ENCODE results near the gene IZUMO3. TPM values are rescaled to one million over a fixed set of nuclear protein-coding genes. Genes with fewer than 3 reads are reported as not detected.
"Not testable (repeated sequence)": the region's sequence is repeated elsewhere in the genome, so short reads cannot be mapped to it uniquely, and the experiment has no call there.

The IZUMO3 gene
- total RNA-seq, 4 donors from 2014 or later: not detected

DNA sequence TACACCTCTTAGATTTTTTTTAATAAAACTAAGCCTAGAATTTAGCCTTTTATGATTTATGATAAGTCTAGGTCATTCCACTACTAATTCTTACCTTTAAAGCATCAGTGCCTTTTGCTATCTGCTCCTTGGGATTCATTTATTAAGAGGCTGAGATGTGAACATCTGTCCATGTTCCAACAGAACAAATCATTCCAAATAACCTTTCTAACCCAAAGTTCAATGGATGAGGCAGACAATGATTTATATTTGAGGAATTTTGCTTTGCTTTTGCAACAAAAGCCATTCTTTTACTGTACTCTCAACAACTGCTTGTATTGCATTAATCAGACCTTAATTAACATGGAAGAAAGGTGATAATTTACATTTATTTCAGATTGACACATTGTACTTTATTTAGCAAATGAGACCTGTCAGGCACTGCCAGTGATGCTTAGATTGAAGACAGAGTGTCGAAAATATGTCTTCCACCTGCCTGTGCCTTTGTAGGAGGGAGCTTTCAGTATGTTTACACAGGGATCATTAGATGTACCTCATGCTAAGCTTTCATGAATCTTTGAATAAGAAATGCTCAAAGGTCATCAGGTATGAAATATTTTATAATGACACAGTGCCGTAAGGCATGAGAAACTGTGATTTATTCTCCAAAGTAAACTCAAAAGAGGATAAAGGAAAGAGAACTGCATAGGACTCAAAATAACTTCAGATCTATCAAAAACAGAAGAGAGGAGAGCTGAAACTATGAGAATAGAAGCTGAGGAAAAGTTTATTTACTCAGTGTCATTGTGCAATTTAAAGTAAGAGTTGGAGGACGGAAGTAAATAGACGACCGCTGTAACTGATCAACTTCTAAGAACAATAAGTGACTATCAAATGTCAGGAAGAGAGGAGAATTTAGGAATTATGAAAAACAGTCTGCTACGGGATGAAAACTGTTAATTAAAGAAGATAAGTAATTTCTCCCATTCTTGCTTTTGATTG, 36.7 kb upstream of the IZUMO3 start:
- peaks cover 0 to 11% (median 2%) of the 10 kb centered on the region in 4 donors for H3K9me3 ChIP-seq
- no peak overlapping the region for H3K27ac ChIP-seq
- 84 to 86% methylated on average over 6 of the region's 6 CpGs for WGBS, 2 donors
- TF ChIP-seq, protein P1, sequence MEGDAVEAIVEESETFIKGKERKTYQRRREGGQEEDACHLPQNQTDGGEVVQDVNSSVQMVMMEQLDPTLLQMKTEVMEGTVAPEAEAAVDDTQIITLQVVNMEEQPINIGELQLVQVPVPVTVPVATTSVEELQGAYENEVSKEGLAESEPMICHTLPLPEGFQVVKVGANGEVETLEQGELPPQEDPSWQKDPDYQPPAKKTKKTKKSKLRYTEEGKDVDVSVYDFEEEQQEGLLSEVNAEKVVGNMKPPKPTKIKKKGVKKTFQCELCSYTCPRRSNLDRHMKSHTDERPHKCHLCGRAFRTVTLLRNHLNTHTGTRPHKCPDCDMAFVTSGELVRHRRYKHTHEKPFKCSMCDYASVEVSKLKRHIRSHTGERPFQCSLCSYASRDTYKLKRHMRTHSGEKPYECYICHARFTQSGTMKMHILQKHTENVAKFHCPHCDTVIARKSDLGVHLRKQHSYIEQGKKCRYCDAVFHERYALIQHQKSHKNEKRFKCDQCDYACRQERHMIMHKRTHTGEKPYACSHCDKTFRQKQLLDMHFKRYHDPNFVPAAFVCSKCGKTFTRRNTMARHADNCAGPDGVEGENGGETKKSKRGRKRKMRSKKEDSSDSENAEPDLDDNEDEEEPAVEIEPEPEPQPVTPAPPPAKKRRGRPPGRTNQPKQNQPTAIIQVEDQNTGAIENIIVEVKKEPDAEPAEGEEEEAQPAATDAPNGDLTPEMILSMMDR (IDR thresholded peaks at IDR 0.05): no peak
- TF ChIP-seq EP300 (IDR thresholded peaks at IDR 0.05): no peak
- no peak for TF ChIP-seq POLR2A (IDR thresholded peaks at IDR 0.05)
- no peaks in the 10 kb centered on the region for H3K4me1 ChIP-seq
- no peaks in the 10 kb centered on the region for H3K27me3 ChIP-seq
- H3K36me3 ChIP-seq: no peaks in the 10 kb centered on the region
- no peak for DNase-seq (ENCODE audit: low spot score in 2 of 2)
- H3K4me3 ChIP-seq: no peak overlapping the region

DNA sequence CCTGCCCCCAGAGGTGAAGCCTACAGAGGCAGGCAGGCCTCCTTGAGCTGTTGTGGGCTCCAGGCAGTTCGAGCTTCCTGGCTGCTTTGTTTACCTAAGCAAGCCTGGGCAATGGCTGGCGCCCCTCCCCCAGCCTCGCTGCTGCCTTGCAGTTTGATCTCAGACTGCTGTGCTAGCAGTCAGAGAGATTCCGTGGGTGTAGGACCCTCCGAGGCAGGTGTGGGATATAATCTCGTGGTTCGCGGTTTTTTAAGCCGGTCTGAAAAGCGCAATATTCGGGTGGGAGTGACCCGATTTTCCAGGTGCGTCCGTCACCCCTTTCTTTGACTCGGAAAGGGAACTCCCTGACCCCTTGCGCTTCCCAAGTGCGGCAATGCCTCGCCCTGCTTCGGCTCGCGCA, 34.3 kb upstream of the IZUMO3 start:
- not testable (repeated sequence) for H3K27ac ChIP-seq; H3K4me3 ChIP-seq; H3K27me3 ChIP-seq; H3K4me1 ChIP-seq; H3K9me3 ChIP-seq; DNase-seq (ENCODE audit: low spot score in 2 of 2); H3K36me3 ChIP-seq
- 81 to 84% methylated on average over 19 to 21 of the region's 21 CpGs for WGBS, 2 donors

DNA sequence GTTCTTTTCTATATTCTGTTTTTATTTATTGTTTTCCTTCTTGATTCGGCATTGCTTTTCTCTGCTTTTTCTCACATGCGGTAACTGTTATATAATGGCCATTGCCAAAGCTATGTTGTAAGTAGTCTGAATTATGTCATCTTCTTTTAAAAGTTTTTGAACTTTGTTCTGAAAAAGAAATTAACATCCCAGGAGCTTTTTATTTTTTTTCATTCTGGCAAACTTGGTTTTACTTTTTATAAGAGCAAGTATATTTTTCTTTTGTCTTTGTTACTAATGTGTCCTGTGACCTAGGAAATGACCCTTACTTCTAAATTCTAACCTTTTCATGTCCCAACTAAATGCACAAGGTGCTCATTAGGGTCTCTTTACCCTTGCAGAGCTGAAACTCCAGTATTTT, 26.7 kb upstream of the IZUMO3 start:
- WGBS, 2 donors: 54 to 71% methylated on average over 2 of the region's 2 CpGs
- no peaks in the 10 kb centered on the region for H3K36me3 ChIP-seq
- TF ChIP-seq, protein P1 (IDR thresholded peaks at IDR 0.05): no peak
- no peak for TF ChIP-seq EP300 (IDR thresholded peaks at IDR 0.05)
- TF ChIP-seq POLR2A (IDR thresholded peaks at IDR 0.05): no peak

DNA sequence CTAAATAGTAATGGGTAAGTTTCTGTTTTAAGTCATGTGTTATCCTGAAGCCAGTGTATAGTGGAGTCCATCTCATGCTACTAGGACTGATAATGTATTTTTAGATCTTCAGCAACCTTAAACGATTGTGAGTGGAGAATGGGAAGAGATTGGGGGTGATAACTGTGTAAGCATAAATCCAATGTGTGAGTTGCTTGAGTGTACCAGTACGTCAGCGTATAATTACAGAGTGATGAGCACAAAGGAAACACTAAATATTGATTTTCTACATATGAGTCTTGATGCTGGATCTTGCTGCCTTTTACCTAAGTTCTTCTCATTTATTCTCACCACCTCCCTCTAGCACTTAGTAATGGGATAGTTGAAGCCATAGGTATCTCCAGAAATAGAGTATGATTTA, 16.3 kb upstream of the IZUMO3 start:
- TF ChIP-seq, protein P1 (IDR thresholded peaks at IDR 0.05): no peak
- TF ChIP-seq EP300 (IDR thresholded peaks at IDR 0.05) (no peak), POLR2A (IDR thresholded peaks at IDR 0.05) (no peak)
- DNase-seq (ENCODE audit: low spot score in 2 of 2): no peak
- 84 to 87% methylated on average over 3 of the region's 3 CpGs for WGBS, 2 donors
- H3K27me3 ChIP-seq: no peaks in the 10 kb centered on the region
- H3K9me3 ChIP-seq: no peaks in the 10 kb centered on the region
- H3K36me3 ChIP-seq: no peaks in the 10 kb centered on the region
- no peak overlapping the region for H3K4me3 ChIP-seq
- no peaks in the 10 kb centered on the region for H3K4me1 ChIP-seq
- H3K27ac ChIP-seq: no peak overlapping the region

More for the DNA sequence above, 26.7 kb upstream of the IZUMO3 start:
- Histone ChIP-seq H3K4me3 (no peak overlapping the region), H3K9me3 (no peaks in the 10 kb centered on the region), H3K27ac (no peak overlapping the region), H3K4me1 (no peaks in the 10 kb centered on the region), H3K27me3 (no peaks in the 10 kb centered on the region)
- no peak for DNase-seq (ENCODE audit: low spot score in 2 of 2)

DNA sequence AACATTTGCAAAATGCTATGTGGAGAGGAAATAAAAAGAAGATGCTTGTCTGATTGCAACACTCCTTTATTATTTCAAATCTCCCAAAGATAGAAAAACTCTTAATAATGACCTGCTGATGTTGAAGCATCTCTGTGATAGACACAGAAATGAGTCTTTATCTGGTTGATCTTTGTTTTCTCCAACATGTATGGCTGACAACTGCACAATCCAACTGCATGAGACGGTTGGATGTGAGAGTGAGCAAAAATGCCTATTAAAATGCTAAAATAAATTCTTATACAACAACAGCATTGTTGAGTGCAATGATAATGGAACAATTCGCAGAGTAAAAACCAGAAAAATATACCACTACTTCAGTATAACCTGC, 7.5 kb upstream of the IZUMO3 start:
- WGBS, 2 donors: 58 to 64% methylated on average over 2 of the region's 2 CpGs
- no peak for TF ChIP-seq POLR2A (IDR thresholded peaks at IDR 0.05)
- TF ChIP-seq EP300 (IDR thresholded peaks at IDR 0.05): no peak
- TF ChIP-seq, protein P1 (IDR thresholded peaks at IDR 0.05): no peak
- DNase-seq (ENCODE audit: low spot score in 2 of 2): no peak
- no peak overlapping the region for H3K4me3 ChIP-seq
- H3K36me3 ChIP-seq: no peaks in the 10 kb centered on the region
- no peaks in the 10 kb centered on the region for H3K4me1 ChIP-seq
- no peaks in the 10 kb centered on the region for H3K27me3 ChIP-seq
- no peak overlapping the region for H3K27ac ChIP-seq
- H3K9me3 ChIP-seq: no peaks in the 10 kb centered on the region

Measured in tibial nerve (tissue), 4 donors.